HUES6 (cell line): ENCODE results near the gene HOXD3.

Experiments used
- H3K27ac ChIP-seq: 2 replicates; pipeline ENCODE4 v1.7.0; 2013; ENCODE audit warnings: low read depth, mild to moderate bottlenecking, low read length, inconsistent platforms
- H3K27me3 ChIP-seq: 2 replicates; pipeline ENCODE4 v1.6.1; 2013; ENCODE audit warnings: low read length; ENCODE audit not compliant: control insufficient read depth, insufficient read depth
- H3K36me3 ChIP-seq: 2 replicates; pipeline ENCODE4 v1.6.1; 2013; ENCODE audit warnings: low read length; ENCODE audit not compliant: control insufficient read depth, insufficient read depth
- H3K4me1 ChIP-seq: 2 replicates; pipeline ENCODE4 v1.6.1; 2013; ENCODE audit warnings: low read length; ENCODE audit not compliant: control insufficient read depth, insufficient read depth
- H3K4me3 ChIP-seq: 2 replicates; pipeline ENCODE4 v1.5.1; 2013; ENCODE audit warnings: low read depth, low read length
- H3K9ac ChIP-seq: one replicate; pipeline ENCODE4 v1.6.1; 2013; ENCODE audit warnings: mild to moderate bottlenecking, low read length
- H3K9me3 ChIP-seq: 2 replicates; pipeline ENCODE4 v1.6.1; 2013; ENCODE audit warnings: low read depth, low read length; ENCODE audit not compliant: control insufficient read depth, insufficient read depth

HOXD3 gene

DNA sequence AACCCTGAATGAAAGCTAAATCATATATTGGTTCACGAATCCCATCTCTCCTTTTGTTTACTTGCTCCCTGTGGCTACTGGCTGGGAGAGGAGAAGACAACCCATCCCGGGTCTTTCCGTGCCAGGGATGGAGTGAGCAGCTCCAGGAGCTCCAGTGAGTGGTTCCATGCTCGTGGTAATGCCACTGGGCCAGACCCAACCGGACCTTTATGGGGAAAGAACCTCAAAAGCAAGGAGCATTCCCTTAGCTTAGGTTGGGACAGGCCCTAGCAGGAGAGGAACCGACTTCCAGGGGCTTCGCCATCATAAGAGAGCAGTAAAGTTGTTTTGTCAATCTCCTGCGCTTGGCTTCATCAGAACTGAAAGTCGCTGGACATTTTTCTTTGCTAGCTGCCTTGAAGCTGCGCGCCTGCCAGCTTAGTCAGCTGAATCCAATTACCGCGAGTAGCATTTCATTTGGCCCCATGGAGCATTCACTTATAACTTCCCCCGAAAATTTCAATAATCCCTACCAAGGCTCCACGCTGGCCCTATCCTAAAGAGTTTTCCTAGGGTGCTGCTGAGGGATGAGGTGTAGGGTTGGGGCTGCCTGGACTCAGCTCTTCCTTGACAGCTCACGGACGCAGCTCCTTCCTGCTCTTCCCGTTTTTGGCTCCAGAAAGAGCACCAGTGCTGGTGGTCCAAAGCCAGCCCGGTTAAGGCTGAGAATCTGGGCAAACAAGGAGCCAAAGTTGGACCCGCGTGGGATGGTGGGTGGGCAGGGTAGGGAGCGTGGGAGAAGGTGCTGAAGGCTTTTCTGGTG is 4.9 kb downstream of the HOXD3 start:
- H3K4me1 ChIP-seq, result peaks cover 40% of the 10 kb centered on the region

DNA sequence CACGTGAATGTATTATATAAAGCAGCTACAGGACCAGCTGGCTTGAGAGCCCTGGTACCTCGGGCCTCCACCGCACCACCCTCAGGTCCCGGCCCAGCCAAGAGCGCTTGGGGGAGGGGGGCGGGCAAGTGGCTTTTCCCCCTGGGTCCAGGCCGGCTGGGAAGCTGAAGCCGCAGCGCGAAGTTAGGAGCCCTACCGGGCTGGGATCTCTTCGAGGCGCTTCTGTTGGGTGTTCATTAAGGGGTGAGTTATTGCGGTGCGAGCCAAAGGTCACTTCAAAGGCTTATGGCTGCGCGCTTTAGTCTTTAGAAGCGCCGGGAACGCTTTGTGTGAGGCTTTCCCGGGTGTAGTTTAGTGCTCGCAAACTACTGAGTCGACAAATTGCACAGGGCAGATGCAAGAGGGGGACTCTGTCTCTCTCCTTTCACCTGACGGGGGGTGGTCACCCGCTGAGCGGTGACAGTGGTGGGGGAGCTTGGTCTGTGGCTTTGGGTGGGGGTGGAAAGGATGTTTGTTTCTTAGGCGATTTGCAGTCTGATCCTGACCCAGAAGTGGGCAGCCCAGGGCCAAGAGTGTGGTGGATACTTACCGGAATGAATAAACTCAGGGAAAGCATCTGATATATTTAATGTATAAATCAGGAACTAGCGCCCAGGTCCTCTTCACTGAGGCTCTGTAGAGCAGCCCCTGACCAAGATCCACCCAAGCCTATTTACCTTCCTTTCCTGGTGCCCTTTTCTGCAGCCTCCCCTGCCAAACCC is 6.0 kb downstream of the HOXD3 start:
- H3K4me1 ChIP-seq, result peaks cover 40% of the 10 kb centered on the region
- H3K9me3 ChIP-seq, result no peaks in the 10 kb centered on the region
- no peak overlapping the region for H3K4me3 ChIP-seq
- H3K9ac ChIP-seq, result no peak overlapping the region
- peaks cover 100% of the 10 kb centered on the region for H3K27me3 ChIP-seq
- no peaks in the 10 kb centered on the region for H3K36me3 ChIP-seq
- no peak overlapping the region for H3K27ac ChIP-seq

More for the DNA sequence above, 4.9 kb downstream of the HOXD3 start:
- H3K4me3 ChIP-seq, result no peak overlapping the region
- H3K9me3 ChIP-seq, result no peaks in the 10 kb centered on the region
- H3K9ac ChIP-seq, result peak overlapping the region; percentile 53
- H3K36me3 ChIP-seq, result no peaks in the 10 kb centered on the region
- peaks cover 100% of the 10 kb centered on the region for H3K27me3 ChIP-seq
- H3K27ac ChIP-seq, result no peak overlapping the region

DNA sequence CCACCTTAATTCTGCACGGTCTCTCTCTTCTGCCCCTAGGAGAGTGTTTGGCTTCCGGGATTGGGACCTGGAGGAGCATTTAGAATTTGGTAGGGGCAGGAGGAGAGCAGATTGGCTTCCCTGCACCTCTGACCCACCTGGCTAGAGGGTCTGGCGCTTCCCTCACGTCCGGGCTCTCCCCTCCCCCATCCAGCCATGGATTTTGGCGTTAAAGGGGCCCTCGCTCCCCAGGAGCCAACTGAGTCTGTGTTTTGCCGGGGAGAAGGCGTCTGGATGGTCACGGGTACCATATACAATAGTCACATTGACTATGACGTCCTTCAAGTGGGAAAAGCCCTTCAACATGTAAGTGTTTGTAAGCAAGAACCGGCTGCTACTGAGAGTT is 6.6 kb downstream of the HOXD3 start:
- no peak overlapping the region for H3K4me3 ChIP-seq
- no peak overlapping the region for H3K9ac ChIP-seq
- H3K36me3 ChIP-seq, result no peaks in the 10 kb centered on the region
- peaks cover 100% of the 10 kb centered on the region for H3K27me3 ChIP-seq
- H3K27ac ChIP-seq, result no peak overlapping the region
- no peaks in the 10 kb centered on the region for H3K9me3 ChIP-seq
- H3K4me1 ChIP-seq, result peaks cover 40% of the 10 kb centered on the region

DNA sequence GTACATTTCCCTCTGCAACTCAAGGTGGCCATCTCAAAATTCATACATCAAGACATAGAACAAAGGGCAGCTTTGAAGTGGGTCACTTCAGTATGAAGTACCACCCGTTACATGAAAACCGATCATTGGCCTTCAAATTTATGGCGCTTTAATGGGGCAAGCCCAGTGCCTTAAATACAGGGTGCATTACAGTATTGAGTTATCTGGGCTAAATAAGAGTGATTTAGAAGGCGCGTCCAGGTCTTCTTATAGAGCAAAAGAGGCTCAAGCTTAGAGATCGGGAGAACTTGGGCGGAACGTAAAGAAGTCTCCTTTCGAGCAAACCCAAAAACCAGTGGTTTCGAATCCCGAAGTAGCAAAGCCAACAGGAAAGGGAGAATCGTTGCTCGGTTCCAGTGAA is 7.1 kb downstream of the HOXD3 start:
- peaks cover 100% of the 10 kb centered on the region for H3K27me3 ChIP-seq

GRCh38 chr2:176164611-176165369 is 7.7 kb downstream of the HOXD3 start:
- H3K4me3 ChIP-seq, result peak overlapping the region; percentile 28
- no peak overlapping the region for H3K9ac ChIP-seq
- no peaks in the 10 kb centered on the region for H3K9me3 ChIP-seq
- H3K36me3 ChIP-seq, result no peaks in the 10 kb centered on the region
- H3K27ac ChIP-seq, result no peak overlapping the region
- peaks cover 34% of the 10 kb centered on the region for H3K4me1 ChIP-seq
- peaks cover 100% of the 10 kb centered on the region for H3K27me3 ChIP-seq

More for the DNA sequence above, 7.1 kb downstream of the HOXD3 start:
- Histone ChIP-seq H3K9me3 (no peaks in the 10 kb centered on the region), H3K9ac (no peak overlapping the region), H3K4me3 (peak overlapping the region; percentile 28; the same call in 1 of the 2 replicates), H3K36me3 (no peaks in the 10 kb centered on the region), H3K4me1 (peaks cover 39% of the 10 kb centered on the region), H3K27ac (no peak overlapping the region)

DNA sequence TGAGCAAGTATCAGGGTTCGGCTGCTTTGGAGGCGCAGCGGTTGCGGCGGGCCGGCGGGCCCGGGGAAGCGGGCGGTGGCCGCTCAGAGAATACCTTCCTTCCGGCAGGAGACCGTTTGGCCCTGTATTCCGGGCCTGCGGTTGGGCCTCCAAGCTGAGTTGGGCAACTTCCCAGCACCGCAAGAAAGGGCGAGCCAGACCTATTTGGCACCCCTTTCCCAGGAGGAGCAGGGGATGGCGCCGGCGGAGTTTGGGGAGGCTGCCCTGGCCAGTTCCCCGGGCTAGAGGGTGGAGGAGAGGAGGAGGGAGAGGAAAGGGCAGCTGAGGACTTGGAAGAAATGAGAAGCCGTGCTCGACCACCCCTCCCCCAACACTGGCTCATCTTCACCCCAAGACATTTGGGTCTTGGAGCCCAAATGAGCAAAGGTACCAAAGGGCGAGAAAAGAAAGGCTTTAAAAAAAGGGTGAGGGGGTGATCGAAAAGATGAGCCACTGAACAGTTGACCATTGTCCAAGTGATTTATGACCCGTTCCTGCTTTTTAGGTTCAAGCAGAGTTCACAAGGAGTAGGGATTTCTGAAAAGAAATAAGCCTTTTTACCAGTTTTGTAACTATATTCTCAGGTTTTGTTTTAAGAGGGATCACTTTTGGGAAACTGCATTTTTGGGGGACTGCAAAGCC is 8.4 kb downstream of the HOXD3 start:
- no peak overlapping the region for H3K27ac ChIP-seq
- H3K9me3 ChIP-seq, result no peaks in the 10 kb centered on the region
- no peaks in the 10 kb centered on the region for H3K36me3 ChIP-seq
- peaks cover 26% of the 10 kb centered on the region for H3K4me1 ChIP-seq
- H3K27me3 ChIP-seq, result peaks cover 100% of the 10 kb centered on the region
- H3K9ac ChIP-seq, result no peak overlapping the region
- H3K4me3 ChIP-seq, result peak overlapping the region; percentile 28

DNA sequence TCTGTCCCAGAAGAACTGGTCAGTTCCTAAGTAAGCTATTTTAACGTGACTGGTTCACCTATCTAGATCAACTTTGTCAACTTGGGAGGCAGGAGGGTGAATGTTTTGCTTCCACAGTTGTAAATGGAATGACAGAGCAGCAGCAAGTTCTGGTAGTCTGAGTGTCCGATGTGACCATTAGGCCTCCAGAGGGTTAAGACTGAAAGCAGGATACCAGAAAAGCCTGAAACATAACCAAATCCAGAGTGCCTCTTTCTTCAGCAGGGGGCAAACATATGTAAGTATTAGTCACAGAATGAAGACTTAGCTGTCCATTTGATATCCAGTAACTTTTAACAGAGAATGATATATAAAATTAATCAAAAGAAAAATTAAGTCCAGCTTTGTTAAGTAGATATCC is 9.2 kb downstream of the HOXD3 start:
- Histone ChIP-seq H3K9ac (no peak overlapping the region), H3K4me1 (peaks cover 29% of the 10 kb centered on the region), H3K4me3 (no peak overlapping the region), H3K27ac (no peak overlapping the region), H3K36me3 (no peaks in the 10 kb centered on the region), H3K9me3 (no peaks in the 10 kb centered on the region), H3K27me3 (peaks cover 100% of the 10 kb centered on the region)

DNA sequence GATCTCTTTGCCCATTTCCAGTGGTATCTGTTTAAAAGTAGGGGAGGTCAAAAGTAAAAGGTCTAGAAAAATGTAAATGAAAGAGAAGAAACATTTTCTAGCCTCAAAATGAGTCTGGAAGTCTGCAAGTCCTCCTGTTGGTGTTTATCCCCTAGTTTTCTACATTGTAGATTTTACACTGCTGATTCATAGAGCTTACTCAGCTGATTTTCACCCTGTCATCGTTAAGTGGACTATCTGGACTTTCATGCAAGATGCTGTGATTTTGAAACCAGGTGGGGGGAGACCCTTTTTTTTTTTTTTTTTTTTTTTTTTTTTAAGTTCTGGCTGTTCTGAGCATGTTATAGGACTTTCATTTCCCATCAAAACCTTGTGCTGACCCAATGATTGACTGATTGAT is 10.3 kb downstream of the HOXD3 start:
- Histone ChIP-seq H3K4me3 (no peak overlapping the region), H3K36me3 (no peaks in the 10 kb centered on the region), H3K27me3 (peaks cover 100% of the 10 kb centered on the region), H3K4me1 (peaks cover 35% of the 10 kb centered on the region), H3K9me3 (no peaks in the 10 kb centered on the region), H3K9ac (no peak overlapping the region), H3K27ac (no peak overlapping the region)

- Histone ChIP-seq H3K9ac (no peak overlapping the region), H3K4me3 (no peak overlapping the region), H3K4me1 (peaks cover 28% of the 10 kb centered on the region), H3K27me3 (peaks cover 100% of the 10 kb centered on the region), H3K9me3 (no peaks in the 10 kb centered on the region), H3K27ac (no peak overlapping the region), H3K36me3 (no peaks in the 10 kb centered on the region)
Observed at GRCh38 chr2:176169181-176169580, 12.1 kb downstream of the HOXD3 start.

DNA sequence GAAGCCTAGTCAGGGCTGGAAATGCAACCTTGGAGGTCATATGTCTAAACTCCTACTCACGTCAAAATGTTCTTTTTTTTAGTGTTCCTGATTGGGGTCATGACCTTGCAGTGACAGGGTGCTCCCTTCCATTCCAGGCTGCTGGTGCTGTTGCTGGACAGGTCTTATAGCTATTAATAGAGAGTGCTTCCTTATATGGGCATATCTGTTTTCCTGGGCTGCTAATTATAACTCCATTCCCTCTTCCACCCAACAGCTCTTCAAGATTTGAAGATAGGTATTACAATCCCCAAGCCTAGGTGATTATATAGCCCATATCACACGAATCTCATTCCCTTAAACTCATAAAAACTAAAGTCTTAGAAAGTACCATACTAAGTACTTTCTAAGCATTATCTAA is 12.6 kb downstream of the HOXD3 start:
- Histone ChIP-seq H3K27ac (no peak overlapping the region), H3K4me3 (no peak overlapping the region), H3K27me3 (peaks cover 100% of the 10 kb centered on the region), H3K36me3 (no peaks in the 10 kb centered on the region), H3K9ac (no peak overlapping the region), H3K9me3 (no peaks in the 10 kb centered on the region), H3K4me1 (peaks cover 27% of the 10 kb centered on the region)
